Measurements from ENCODE around the gene KRT85. TPM values are rescaled to one million over a fixed set of nuclear protein-coding genes. Genes with fewer than 3 reads are reported as not detected.
"Not testable (repeated sequence)": the region's sequence is repeated elsewhere in the genome, so short reads cannot be mapped to it uniquely, and the experiment has no call there.

KRT85 gene
- total RNA-seq, 1 experiment from 2014 or later, result not detected

GRCh38 chr12:52347016-52347415, 20.3 kb downstream of the KRT85 start:
- H3K9ac ChIP-seq (ENCODE audit: low read length), result no peak overlapping the region
- H3K27ac ChIP-seq (ENCODE audit: low read length), result no peak overlapping the region
- no peaks in the 10 kb centered on the region for H3K4me1 ChIP-seq (ENCODE audit: low read length)
- H3K27me3 ChIP-seq (ENCODE audit: low read length), result 0 out of 2 replicates have a peak, but pooled peaks cover 3% of the 10 kb centered on the region
- H3K79me2 ChIP-seq (ENCODE audit: low read length), result no peaks in the 10 kb centered on the region
- H3K36me3 ChIP-seq (ENCODE audit: insufficient read depth, low read length), result no peaks in the 10 kb centered on the region
- no peak for DNase-seq
- H2AFZ ChIP-seq (ENCODE audit: low read length), result no peak overlapping the region
- no peaks in the 10 kb centered on the region for H3K9me2 ChIP-seq (replicated peaks; ENCODE audit: insufficient read depth, low read length)
- no peaks in the 10 kb centered on the region for H4K20me1 ChIP-seq (ENCODE audit: insufficient read depth, low read depth, low read length)
- no peaks in the 10 kb centered on the region for H3K9me3 ChIP-seq (ENCODE audit: low read length)
- no peak overlapping the region for H3K4me2 ChIP-seq (ENCODE audit: low read depth, low read length, poor library complexity, severe bottlenecking)
- H3K4me3 ChIP-seq (ENCODE audit: low read length), result no peak overlapping the region

GRCh38 chr12:52346593-52346992, 20.7 kb downstream of the KRT85 start:
- no peaks in the 10 kb centered on the region for H4K20me1 ChIP-seq (ENCODE audit: insufficient read depth, low read depth, low read length)
- no peak overlapping the region for H3K27ac ChIP-seq (ENCODE audit: low read length)
- H3K9me3 ChIP-seq (ENCODE audit: low read length), result no peaks in the 10 kb centered on the region
- H3K27me3 ChIP-seq (ENCODE audit: low read length), result 0 out of 2 replicates have a peak, but pooled peaks cover 3% of the 10 kb centered on the region
- H2AFZ ChIP-seq (ENCODE audit: low read length), result no peak overlapping the region
- no peaks in the 10 kb centered on the region for H3K9me2 ChIP-seq (replicated peaks; ENCODE audit: insufficient read depth, low read length)
- H3K4me1 ChIP-seq (ENCODE audit: low read length), result no peaks in the 10 kb centered on the region
- H3K9ac ChIP-seq (ENCODE audit: low read length), result no peak overlapping the region
- no peaks in the 10 kb centered on the region for H3K79me2 ChIP-seq (ENCODE audit: low read length)
- H3K36me3 ChIP-seq (ENCODE audit: insufficient read depth, low read length), result no peaks in the 10 kb centered on the region
- no peak for DNase-seq
- H3K4me2 ChIP-seq (ENCODE audit: low read depth, low read length, poor library complexity, severe bottlenecking), result no peak overlapping the region
- no peak overlapping the region for H3K4me3 ChIP-seq (ENCODE audit: low read length)

GRCh38 chr12:52345041-52345440, 22.2 kb downstream of the KRT85 start:
- H3K9ac ChIP-seq (ENCODE audit: low read length); H3K36me3 ChIP-seq (ENCODE audit: insufficient read depth, low read length); DNase-seq; H2AFZ ChIP-seq (ENCODE audit: low read length); H3K4me2 ChIP-seq (ENCODE audit: low read depth, low read length, poor library complexity, severe bottlenecking); H4K20me1 ChIP-seq (ENCODE audit: insufficient read depth, low read depth, low read length); H3K4me3 ChIP-seq (ENCODE audit: low read length); H3K79me2 ChIP-seq (ENCODE audit: low read length); H3K9me2 ChIP-seq (replicated peaks; ENCODE audit: insufficient read depth, low read length); H3K27ac ChIP-seq (ENCODE audit: low read length); H3K9me3 ChIP-seq (ENCODE audit: low read length); H3K27me3 ChIP-seq (ENCODE audit: low read length); H3K4me1 ChIP-seq (ENCODE audit: low read length): not testable (repeated sequence)

- Histone ChIP-seq H3K9ac (ENCODE audit: low read length) (no peak overlapping the region), H3K4me3 (ENCODE audit: low read length) (no peak overlapping the region), H3K4me2 (ENCODE audit: low read depth, low read length, poor library complexity, severe bottlenecking) (no peak overlapping the region), H3K36me3 (ENCODE audit: insufficient read depth, low read length) (no peaks in the 10 kb centered on the region), H3K4me1 (ENCODE audit: low read length) (no peaks in the 10 kb centered on the region), H3K79me2 (ENCODE audit: low read length) (no peaks in the 10 kb centered on the region), H2AFZ (ENCODE audit: low read length) (no peak overlapping the region), H3K9me2 (replicated peaks; ENCODE audit: insufficient read depth, low read length) (no peaks in the 10 kb centered on the region), H3K27me3 (ENCODE audit: low read length) (0 out of 2 replicates have a peak, but pooled peaks cover 3% of the 10 kb centered on the region), H3K27ac (ENCODE audit: low read length) (no peak overlapping the region), H4K20me1 (ENCODE audit: insufficient read depth, low read depth, low read length) (no peaks in the 10 kb centered on the region), H3K9me3 (ENCODE audit: low read length) (no peaks in the 10 kb centered on the region)
- peak; percentile 59 for DNase-seq
Observed at GRCh38 chr12:52344111-52344510, 23.2 kb downstream of the KRT85 start.

- DNase-seq, result no peak
- 0 out of 2 replicates have a peak, but pooled peaks cover 3% of the 10 kb centered on the region for H3K27me3 ChIP-seq (ENCODE audit: low read length)
- no peak overlapping the region for H3K27ac ChIP-seq (ENCODE audit: low read length)
- H3K9ac ChIP-seq (ENCODE audit: low read length), result no peak overlapping the region
- no peaks in the 10 kb centered on the region for H3K9me2 ChIP-seq (replicated peaks; ENCODE audit: insufficient read depth, low read length)
- no peaks in the 10 kb centered on the region for H3K79me2 ChIP-seq (ENCODE audit: low read length)
- H3K4me2 ChIP-seq (ENCODE audit: low read depth, low read length, poor library complexity, severe bottlenecking), result no peak overlapping the region
- no peaks in the 10 kb centered on the region for H3K9me3 ChIP-seq (ENCODE audit: low read length)
- H3K4me1 ChIP-seq (ENCODE audit: low read length), result no peaks in the 10 kb centered on the region
- H2AFZ ChIP-seq (ENCODE audit: low read length), result no peak overlapping the region
- no peaks in the 10 kb centered on the region for H4K20me1 ChIP-seq (ENCODE audit: insufficient read depth, low read depth, low read length)
- no peaks in the 10 kb centered on the region for H3K36me3 ChIP-seq (ENCODE audit: insufficient read depth, low read length)
- no peak overlapping the region for H3K4me3 ChIP-seq (ENCODE audit: low read length)
Observed at GRCh38 chr12:52343550-52343949, 23.7 kb downstream of the KRT85 start.

- 0 out of 2 replicates have a peak, but pooled peaks cover 3% of the 10 kb centered on the region for H3K27me3 ChIP-seq (ENCODE audit: low read length)
Observed at GRCh38 chr12:52342781-52343490, 24.3 kb downstream of the KRT85 start.

GRCh38 chr12:52341066-52341580, 26.2 kb downstream of the KRT85 start:
- Histone ChIP-seq H3K4me2 (ENCODE audit: low read depth, low read length, poor library complexity, severe bottlenecking) (no peak overlapping the region), H3K9ac (ENCODE audit: low read length) (no peak overlapping the region), H3K27me3 (ENCODE audit: low read length) (0 out of 2 replicates have a peak, but pooled peaks cover 3% of the 10 kb centered on the region), H3K4me3 (ENCODE audit: low read length) (no peak overlapping the region), H2AFZ (ENCODE audit: low read length) (no peak overlapping the region), H3K27ac (ENCODE audit: low read length) (no peak overlapping the region), H4K20me1 (ENCODE audit: insufficient read depth, low read depth, low read length) (no peaks in the 10 kb centered on the region), H3K36me3 (ENCODE audit: insufficient read depth, low read length) (no peaks in the 10 kb centered on the region), H3K79me2 (ENCODE audit: low read length) (no peaks in the 10 kb centered on the region), H3K9me3 (ENCODE audit: low read length) (no peaks in the 10 kb centered on the region), H3K9me2 (replicated peaks; ENCODE audit: insufficient read depth, low read length) (no peaks in the 10 kb centered on the region), H3K4me1 (ENCODE audit: low read length) (no peaks in the 10 kb centered on the region)
- DNase-seq, result no peak

More at GRCh38 chr12:52342781-52343490, 24.3 kb downstream of the KRT85 start:
- Histone ChIP-seq H3K4me1 (ENCODE audit: low read length) (no peaks in the 10 kb centered on the region), H3K4me3 (ENCODE audit: low read length) (no peak overlapping the region), H3K79me2 (ENCODE audit: low read length) (no peaks in the 10 kb centered on the region), H3K4me2 (ENCODE audit: low read depth, low read length, poor library complexity, severe bottlenecking) (no peak overlapping the region), H3K9me3 (ENCODE audit: low read length) (no peaks in the 10 kb centered on the region), H3K27ac (ENCODE audit: low read length) (no peak overlapping the region), H3K9ac (ENCODE audit: low read length) (no peak overlapping the region), H3K9me2 (replicated peaks; ENCODE audit: insufficient read depth, low read length) (no peaks in the 10 kb centered on the region), H2AFZ (ENCODE audit: low read length) (no peak overlapping the region), H3K36me3 (ENCODE audit: insufficient read depth, low read length) (no peaks in the 10 kb centered on the region), H4K20me1 (ENCODE audit: insufficient read depth, low read depth, low read length) (no peaks in the 10 kb centered on the region)
- no peak for DNase-seq

- no peaks in the 10 kb centered on the region for H3K36me3 ChIP-seq (ENCODE audit: insufficient read depth, low read length)
- no peak overlapping the region for H3K4me3 ChIP-seq (ENCODE audit: low read length)
- DNase-seq, result no peak
- H3K27me3 ChIP-seq (ENCODE audit: low read length), result 0 out of 2 replicates have a peak, but pooled peaks cover under 1% of the 10 kb centered on the region
- no peaks in the 10 kb centered on the region for H3K9me3 ChIP-seq (ENCODE audit: low read length)
- H3K4me1 ChIP-seq (ENCODE audit: low read length), result no peaks in the 10 kb centered on the region
- no peaks in the 10 kb centered on the region for H3K9me2 ChIP-seq (replicated peaks; ENCODE audit: insufficient read depth, low read length)
- H3K9ac ChIP-seq (ENCODE audit: low read length), result no peak overlapping the region
- H3K4me2 ChIP-seq (ENCODE audit: low read depth, low read length, poor library complexity, severe bottlenecking), result no peak overlapping the region
- no peaks in the 10 kb centered on the region for H4K20me1 ChIP-seq (ENCODE audit: insufficient read depth, low read depth, low read length)
- H3K27ac ChIP-seq (ENCODE audit: low read length), result no peak overlapping the region
- H3K79me2 ChIP-seq (ENCODE audit: low read length), result no peaks in the 10 kb centered on the region
- no peak overlapping the region for H2AFZ ChIP-seq (ENCODE audit: low read length)
Observed at GRCh38 chr12:52338241-52338960, 28.9 kb downstream of the KRT85 start.

Data from Karpas-422 (cell line).